Smooth muscle cell (in vitro differentiated cells): Measurements from ENCODE around the gene APC2. TPM values are rescaled to one million over a fixed set of nuclear protein-coding genes. Genes with fewer than 3 reads are reported as not detected.
A peak's percentile ranks its signal among the peaks of the same experiment; 100 is the strongest.

Experiments used
- DNase-seq: peaks from one replicate; lab custom pipeline; 2025; ENCODE audit not compliant: unreplicated experiment; lab: John Stamatoyannopoulos, UW
- H2AFZ ChIP-seq: fragments of 200-600 bp; sonication (generic); 2 replicates; pipeline ENCODE4 v1.6.0; 2016; ENCODE audit warnings: antibody characterized with exemption, low read depth, mild to moderate bottlenecking
- H3F3A ChIP-seq: fragments of 200-600 bp; sonication (generic); 2 replicates; pipeline ENCODE4 v1.6.0; 2017; ENCODE audit warnings: antibody characterized with exemption, low read depth
- H3K27ac ChIP-seq: fragments of 200-600 bp; sonication (generic); 2 replicates; pipeline ENCODE4 v1.5.1; 2016; ENCODE audit warnings: low read depth, mild to moderate bottlenecking
- H3K27me3 ChIP-seq: fragments of 200-600 bp; sonication (generic); 2 replicates; pipeline ENCODE4 v1.6.1; 2016; ENCODE audit warnings: low read depth, mild to moderate bottlenecking
- H3K36me3 ChIP-seq: fragments of 200-600 bp; sonication (generic); 2 replicates; pipeline ENCODE4 v1.5.1; 2016; ENCODE audit warnings: low read depth
- H3K4me1 ChIP-seq: fragments of 200-600 bp; sonication (generic); 2 replicates; pipeline ENCODE4 v1.5.1; 2016; ENCODE audit warnings: low read depth
- H3K4me2 ChIP-seq: fragments of 200-600 bp; sonication (generic); 2 replicates; pipeline ENCODE4 v1.6.0; 2016; ENCODE audit warnings: mild to moderate bottlenecking
- H3K4me3 ChIP-seq: fragments of 200-600 bp; sonication (generic); 2 replicates; pipeline ENCODE4 v1.5.1; 2016; ENCODE audit warnings: mild to moderate bottlenecking
- H3K79me2 ChIP-seq: fragments of 200-600 bp; sonication (generic); 2 replicates; pipeline ENCODE4 v1.6.0; 2016; ENCODE audit warnings: low read depth, mild to moderate bottlenecking
- H3K9ac ChIP-seq: fragments of 200-600 bp; sonication (generic); 2 replicates; pipeline ENCODE4 v1.6.0; 2016; ENCODE audit warnings: low read depth
- H3K9me3 ChIP-seq: fragments of 200-600 bp; sonication (generic); replicated peaks from 2 replicates; pipeline ENCODE4 v1.5.1; 2016; ENCODE audit warnings: low read depth
- H4K20me1 ChIP-seq: fragments of 200-600 bp; sonication (generic); 2 replicates; pipeline ENCODE4 v1.6.0; 2016; ENCODE audit warnings: low read depth
- WGBS: methylation state at CpG from one replicate; pipeline ENCODE4 v1.1.7; 2016; ENCODE audit warnings: low lambda C conversion rate; 5-methylcytosine and 5-hydroxymethylcytosine counted together
- polyA plus RNA-seq: library from polyadenylated mRNA; unstranded; fragments of >200 nt; fragmentation: Nextera tagmentation; extraction: Ambion mirVana; gene quantifications from 2 replicates; pipeline ENCODE4 v1.2.1, GENCODE V29; 2016
- total RNA-seq: library from RNA; depleted of rRNA; stranded (reverse); fragments of >200 nt; gene quantifications from 2 replicates; pipeline ENCODE4 v1.2.3, GENCODE V29; 2014
- TF ChIP-seq, protein P1 (sequence below): fragments of 200-600 bp; sonication (generic); IDR thresholded peaks from 2 replicates; pipeline ENCODE4 v1.5.1; 2017; ENCODE audit warnings: borderline replicate concordance, mild to moderate bottlenecking, antibody characterized with exemption; ENCODE audit not compliant: insufficient read depth, poor library complexity, severe bottlenecking

APC2 gene
- total and polyA plus RNA-seq, 2 experiments from 2014 or later: 0.18 to 0.30 TPM

DNA sequence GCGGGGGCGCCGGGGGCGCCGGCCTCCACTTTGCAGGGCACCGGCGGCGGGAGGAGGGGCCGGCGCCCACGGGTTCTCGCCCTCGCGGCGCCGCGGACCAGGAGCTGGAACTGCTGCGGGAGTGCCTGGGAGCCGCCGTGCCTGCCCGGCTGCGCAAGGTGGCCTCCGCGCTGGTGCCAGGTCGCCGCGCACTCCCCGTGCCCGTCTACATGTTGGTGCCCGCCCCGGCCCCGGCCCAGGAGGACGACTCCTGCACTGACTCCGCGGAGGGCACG is 17.2 kb downstream of the APC2 start:
- Histone ChIP-seq H3K36me3 (no peaks in the 10 kb centered on the region), H3K9me3 (no peaks in the 10 kb centered on the region), H3K27ac (no peak overlapping the region), H3K79me2 (no peaks in the 10 kb centered on the region), H3K9ac (no peak overlapping the region), H3K4me2 (peak overlapping the region; percentile 74), H3K27me3 (peaks cover 71% of the 10 kb centered on the region), H3F3A (no peaks in the 10 kb centered on the region), H4K20me1 (peaks cover 90% of the 10 kb centered on the region), H3K4me3 (no peak overlapping the region), H2AFZ (no peak overlapping the region), H3K4me1 (peaks cover 31% of the 10 kb centered on the region)
- WGBS: 16% methylated on average over 27 of the region's 36 CpGs
- TF ChIP-seq, protein P1, sequence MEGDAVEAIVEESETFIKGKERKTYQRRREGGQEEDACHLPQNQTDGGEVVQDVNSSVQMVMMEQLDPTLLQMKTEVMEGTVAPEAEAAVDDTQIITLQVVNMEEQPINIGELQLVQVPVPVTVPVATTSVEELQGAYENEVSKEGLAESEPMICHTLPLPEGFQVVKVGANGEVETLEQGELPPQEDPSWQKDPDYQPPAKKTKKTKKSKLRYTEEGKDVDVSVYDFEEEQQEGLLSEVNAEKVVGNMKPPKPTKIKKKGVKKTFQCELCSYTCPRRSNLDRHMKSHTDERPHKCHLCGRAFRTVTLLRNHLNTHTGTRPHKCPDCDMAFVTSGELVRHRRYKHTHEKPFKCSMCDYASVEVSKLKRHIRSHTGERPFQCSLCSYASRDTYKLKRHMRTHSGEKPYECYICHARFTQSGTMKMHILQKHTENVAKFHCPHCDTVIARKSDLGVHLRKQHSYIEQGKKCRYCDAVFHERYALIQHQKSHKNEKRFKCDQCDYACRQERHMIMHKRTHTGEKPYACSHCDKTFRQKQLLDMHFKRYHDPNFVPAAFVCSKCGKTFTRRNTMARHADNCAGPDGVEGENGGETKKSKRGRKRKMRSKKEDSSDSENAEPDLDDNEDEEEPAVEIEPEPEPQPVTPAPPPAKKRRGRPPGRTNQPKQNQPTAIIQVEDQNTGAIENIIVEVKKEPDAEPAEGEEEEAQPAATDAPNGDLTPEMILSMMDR: no peak
- DNase-seq: no peak

- H3K4me2 ChIP-seq: peak overlapping the region; percentile 74
- TF ChIP-seq, protein P1: no peak
- H4K20me1 ChIP-seq: peaks cover 95% of the 10 kb centered on the region
- no peak for DNase-seq
- H3K79me2 ChIP-seq: no peaks in the 10 kb centered on the region
- no peak overlapping the region for H2AFZ ChIP-seq
- H3K9ac ChIP-seq: no peak overlapping the region
- H3K36me3 ChIP-seq: no peaks in the 10 kb centered on the region
- no peak overlapping the region for H3K4me3 ChIP-seq
- H3K27me3 ChIP-seq: peaks cover 77% of the 10 kb centered on the region
- no peaks in the 10 kb centered on the region for H3F3A ChIP-seq
- 9% methylated on average over 55 of the region's 92 CpGs for WGBS
- H3K27ac ChIP-seq: no peak overlapping the region
- H3K9me3 ChIP-seq: no peaks in the 10 kb centered on the region
- peaks cover 31% of the 10 kb centered on the region for H3K4me1 ChIP-seq
Measured at GRCh38 chr19:1467490-1468273, 17.8 kb downstream of the APC2 start.

DNA sequence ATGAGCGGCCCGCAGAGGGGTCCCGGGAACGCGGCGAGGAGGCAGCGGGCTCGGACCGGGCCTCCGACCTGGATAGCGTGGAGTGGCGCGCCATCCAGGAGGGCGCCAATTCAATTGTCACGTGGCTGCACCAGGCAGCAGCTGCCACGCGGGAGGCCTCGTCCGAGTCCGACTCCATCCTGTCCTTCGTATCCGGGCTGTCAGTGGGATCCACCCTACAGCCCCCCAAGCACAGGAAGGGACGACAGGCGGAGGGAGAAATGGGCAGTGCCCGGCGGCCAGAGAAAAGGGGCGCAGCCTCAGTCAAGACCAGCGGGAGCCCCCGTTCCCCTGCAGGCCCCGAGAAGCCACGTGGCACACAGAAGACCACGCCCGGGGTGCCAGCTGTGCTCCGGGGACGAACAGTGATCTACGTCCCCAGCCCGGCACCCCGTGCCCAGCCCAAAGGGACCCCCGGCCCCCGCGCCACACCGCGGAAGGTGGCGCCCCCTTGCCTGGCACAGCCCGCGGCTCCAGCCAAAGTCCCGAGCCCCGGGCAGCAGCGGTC is 18.4 kb downstream of the APC2 start:
- H3K27ac ChIP-seq: no peak overlapping the region
- H3K79me2 ChIP-seq: no peaks in the 10 kb centered on the region
- no peaks in the 10 kb centered on the region for H3K9me3 ChIP-seq
- WGBS: 38% methylated on average over 36 of the region's 49 CpGs
- DNase-seq: no peak
- H3F3A ChIP-seq: no peaks in the 10 kb centered on the region
- TF ChIP-seq, protein P1: no peak
- peak overlapping the region; percentile 74 for H3K4me2 ChIP-seq
- H3K9ac ChIP-seq: no peak overlapping the region
- H4K20me1 ChIP-seq: peaks cover 95% of the 10 kb centered on the region
- peaks cover 31% of the 10 kb centered on the region for H3K4me1 ChIP-seq
- H3K27me3 ChIP-seq: peaks cover 83% of the 10 kb centered on the region
- no peak overlapping the region for H3K4me3 ChIP-seq
- H2AFZ ChIP-seq: no peak overlapping the region
- no peaks in the 10 kb centered on the region for H3K36me3 ChIP-seq
